Head of caudate nucleus (tissue), 42 donors: ENCODE data around the gene RBM46.
A peak's percentile ranks its signal among the peaks of the same experiment; 100 is the strongest.
"Not testable (repeated sequence)": the region's sequence is repeated elsewhere in the genome, so short reads cannot be mapped to it uniquely, and the experiment has no call there.

Source experiments
- DNase-seq, 42 donors: peaks; one replicate each; pipeline versions ENCODE4 v3.0.0 to v3.0.0-alpha.2; 2020 to 2021; ENCODE audit warnings: mixed read lengths in 7 of 42
- intact Hi-C: fragments of 100-400 bp; cut with DNase I; formaldehyde crosslinking; loops from one replicate; pipeline ENCODE4 v1.15.0; 2022

Gene RBM46

DNA sequence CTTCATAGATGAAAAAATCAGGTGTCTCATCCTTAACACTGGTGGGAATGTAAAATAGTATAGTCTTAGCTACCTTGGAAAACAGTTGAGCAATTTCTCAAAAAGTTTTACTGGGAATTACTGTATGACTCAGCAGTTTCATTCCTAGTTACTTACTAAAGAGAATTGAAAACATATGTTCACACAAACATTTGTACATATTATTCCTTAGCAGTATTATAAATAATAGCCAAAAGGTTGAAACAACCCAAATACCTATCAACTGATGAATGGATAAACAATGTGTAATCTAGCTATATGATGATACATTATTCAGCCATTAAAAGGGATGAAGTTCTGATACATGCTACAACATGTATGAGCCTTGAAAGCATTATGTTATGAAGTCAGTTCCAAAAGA is 41.7 kb downstream of the RBM46 start:
- no peak for DNase-seq
- intact Hi-C loops: no loop called here

DNA sequence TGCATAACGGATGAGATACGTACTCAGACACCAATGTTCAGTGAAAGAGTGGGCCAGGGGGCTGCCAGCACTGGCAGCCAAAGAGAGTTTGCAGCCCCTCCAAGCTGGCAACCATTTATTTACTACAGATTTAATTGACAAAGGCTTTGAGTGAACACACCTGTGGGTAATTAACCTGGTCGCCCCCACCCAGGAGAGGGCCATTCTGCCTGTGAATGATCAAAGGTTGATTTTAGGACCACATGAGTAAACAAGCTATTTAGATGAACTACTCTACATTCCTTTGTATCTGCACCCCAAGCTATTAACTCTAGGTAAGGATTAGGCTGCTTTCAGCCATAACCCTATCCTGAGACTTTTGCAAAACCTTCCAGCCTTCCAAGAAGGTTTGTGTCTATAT is 55.0 kb downstream of the RBM46 start:
- DNase-seq: no peak
- intact Hi-C loops: no loop called here

- DNase-seq: no peak
- intact Hi-C loops: no loop called here
Measured at GRCh38 chr4:154836513-154836912, 55.4 kb downstream of the RBM46 start.

DNA sequence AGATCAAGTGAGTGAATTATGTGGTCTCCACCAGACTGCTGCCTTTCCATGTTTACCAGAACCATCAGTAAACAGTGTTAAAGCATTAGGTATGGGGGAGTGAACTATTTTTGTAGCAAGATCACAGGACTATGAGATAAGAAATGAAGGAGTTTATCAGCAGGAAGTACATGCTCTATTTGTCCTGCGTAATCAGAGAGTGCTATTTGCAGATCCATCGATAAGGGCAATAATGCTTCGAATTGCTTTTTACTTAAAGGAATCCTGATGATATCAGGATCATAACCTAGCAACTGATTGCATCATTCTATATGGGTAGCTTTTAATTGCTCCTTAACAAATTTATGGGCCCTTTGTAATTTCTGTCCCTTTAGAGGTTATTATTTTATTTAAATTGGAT is 57.1 kb downstream of the RBM46 start:
- intact Hi-C loops: no loop called here
- no peak for DNase-seq

DNA sequence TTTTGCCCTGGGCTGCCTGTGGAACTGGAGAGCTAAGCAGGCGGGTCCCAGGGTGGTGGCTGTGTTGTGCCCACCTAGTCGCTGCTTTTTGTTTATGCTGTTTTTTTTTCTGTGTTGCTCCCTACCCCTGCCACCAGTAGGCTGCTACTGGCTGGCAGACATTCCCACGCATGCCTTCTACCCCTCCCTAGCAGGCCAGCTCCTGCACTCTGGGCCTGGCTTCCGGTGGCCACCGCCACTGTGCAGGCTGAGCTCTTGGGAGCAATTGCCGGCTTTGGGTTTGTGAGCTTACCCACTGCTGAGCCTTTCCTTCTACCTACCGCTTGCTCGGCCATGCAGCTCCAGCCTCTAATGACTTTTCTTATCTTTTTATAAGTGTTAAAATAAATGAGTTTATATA is 57.6 kb downstream of the RBM46 start:
- no peak for DNase-seq
- intact Hi-C loops: no loop called here

GRCh38 chr4:154854362-154854761 is 73.3 kb downstream of the RBM46 start:
- intact Hi-C loops: no loop called here
- DNase-seq: peak in 1 of 42 donors; percentile 2

GRCh38 chr4:154858166-154858565 is 77.1 kb downstream of the RBM46 start:
- intact Hi-C loops: no loop called here
- no peak for DNase-seq

DNA sequence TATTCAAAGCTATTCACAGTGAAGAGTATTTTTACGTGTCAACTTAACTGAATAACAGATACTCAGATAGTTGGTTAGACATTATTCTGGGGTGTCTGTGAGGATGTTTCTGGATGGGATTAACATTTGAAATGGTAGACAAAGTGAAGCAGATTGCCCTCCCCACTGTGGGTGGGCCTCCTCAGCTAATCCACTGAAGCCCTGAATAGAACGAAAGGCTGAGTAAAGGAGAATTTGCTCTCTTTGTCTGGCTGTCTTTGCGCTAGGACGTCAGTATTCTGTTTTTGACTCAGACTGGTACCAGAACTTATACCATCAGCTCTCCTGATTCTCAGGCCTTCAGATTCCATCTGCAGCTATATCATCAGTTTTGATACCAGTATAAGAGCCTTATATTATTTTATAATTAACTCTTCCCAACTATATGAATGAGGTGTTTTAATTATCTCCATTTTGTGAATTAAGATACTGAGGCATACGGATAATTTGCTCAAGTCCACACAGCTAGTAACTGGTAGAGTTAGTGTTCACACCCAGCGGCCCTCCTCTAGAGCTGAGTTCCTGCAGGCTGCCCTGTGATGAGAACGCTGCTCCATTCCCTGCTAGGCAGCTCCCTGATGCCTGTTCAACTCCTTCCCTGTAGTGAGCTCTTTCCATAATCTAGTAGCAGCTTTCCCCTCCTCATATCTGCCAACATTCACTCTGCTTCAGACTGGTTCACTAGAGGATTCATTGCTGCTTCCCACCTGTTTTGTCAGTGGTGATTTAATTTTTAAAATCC is 87.5 kb downstream of the RBM46 start:
- intact Hi-C loops: no loop called here
- no peak for DNase-seq

- intact Hi-C loops: no loop called here
- no peak for DNase-seq
Measured at GRCh38 chr4:154869301-154869700, 88.2 kb downstream of the RBM46 start.

DNA sequence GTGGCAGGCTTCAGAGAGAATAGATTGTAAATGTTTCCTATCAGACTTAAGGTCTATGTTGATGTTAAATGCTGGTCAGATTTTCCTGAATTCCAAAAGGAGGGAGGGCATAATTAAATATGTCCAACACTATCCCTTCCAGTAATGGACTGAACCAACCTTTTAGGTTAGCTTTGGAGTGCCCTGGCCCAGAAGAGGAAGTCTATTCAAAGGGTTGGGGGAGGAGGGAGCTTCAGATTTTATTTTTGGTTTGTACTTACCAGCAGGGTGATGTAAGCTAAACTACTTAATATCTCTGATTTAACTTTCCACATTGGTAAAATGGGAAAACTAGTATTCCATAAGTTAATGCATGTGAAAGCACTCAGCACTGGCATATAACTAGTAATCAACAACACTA is 91.1 kb downstream of the RBM46 start:
- no peak for DNase-seq
- intact Hi-C loops: no loop called here

- peak in 2 of 42 donors; percentile 2 to 45 for DNase-seq
- intact Hi-C loops: not testable (repeated sequence)
Measured at GRCh38 chr4:154874049-154874448, 93.0 kb downstream of the RBM46 start.

GRCh38 chr4:154877110-154877760 is 96.2 kb downstream of the RBM46 start:
- intact Hi-C loops: no loop called here
- DNase-seq: no peak
